Stimulated activated CD4-positive, alpha-beta T cell treated with anti-CD3 and anti-CD28 coated beads, TNF-alpha, amount 100 ng/mL, for 24 hours (primary cell): ENCODE data around the gene CPLANE1.

Source experiments
- DNase-seq, 3 experiments: peaks; one replicate each; pipeline ENCODE4 v3.0.0-alpha.2; 2020; ENCODE audit warnings: low read depth in 3 of 3

The CPLANE1 gene

DNA sequence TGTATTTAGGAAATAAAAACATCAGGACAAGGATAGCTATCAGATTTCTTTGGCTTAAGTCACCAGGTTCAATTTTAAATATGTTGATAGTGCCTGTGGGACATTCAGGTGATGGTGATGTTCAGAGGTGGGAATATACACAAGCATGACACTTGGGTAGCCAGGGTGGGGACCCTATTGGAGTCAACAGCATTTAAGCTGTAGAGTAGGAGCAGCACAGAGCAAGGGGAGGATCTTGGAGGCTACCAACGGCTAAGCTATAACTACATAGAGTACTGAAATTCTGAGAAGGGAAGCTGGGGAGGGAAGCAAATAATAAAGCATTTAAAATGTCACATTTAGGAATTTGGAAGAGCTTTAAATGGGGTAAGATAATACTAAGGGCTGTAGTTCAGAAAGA lies 177.7 kb downstream of the CPLANE1 start:
- DNase-seq, result no peak

DNA sequence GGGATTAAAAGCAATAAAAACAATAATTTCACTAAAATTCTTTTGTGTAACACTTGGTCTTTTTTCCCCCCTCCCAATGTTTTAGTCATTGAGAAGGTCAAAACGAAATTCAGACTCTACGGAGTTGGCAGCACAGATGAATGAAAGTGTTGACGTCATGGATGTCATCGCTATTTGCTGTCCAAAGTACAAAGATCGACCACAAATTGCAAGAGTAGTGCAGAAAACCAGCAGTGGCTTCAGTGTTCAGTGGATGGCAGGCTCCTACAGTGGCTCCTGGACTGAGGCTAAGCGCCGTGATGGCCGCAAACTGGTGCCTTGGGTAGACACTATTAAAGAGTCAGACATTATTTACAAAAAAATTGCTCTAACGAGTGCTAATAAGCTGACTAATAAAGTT lies 184.7 kb downstream of the CPLANE1 start:
- no peak for DNase-seq

DNA sequence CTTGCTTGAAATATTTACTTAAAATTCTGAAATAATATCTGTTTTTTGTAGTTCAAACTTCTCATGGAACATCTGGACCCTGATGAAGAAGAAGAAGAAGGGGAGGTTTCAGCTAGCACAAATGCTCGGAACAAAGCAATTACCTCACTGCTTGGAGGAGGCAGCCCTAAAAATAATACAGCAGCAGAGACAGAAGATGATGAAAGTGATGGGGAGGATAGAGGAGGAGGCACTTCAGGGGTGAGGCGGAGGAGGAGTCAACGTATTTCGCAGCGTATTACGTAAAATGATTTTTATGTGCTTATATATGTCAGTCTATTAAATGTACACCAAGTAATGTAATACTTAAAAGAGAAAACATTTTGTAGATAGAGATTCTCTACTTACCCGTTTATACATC lies 185.4 kb downstream of the CPLANE1 start:
- DNase-seq, result no peak

DNA sequence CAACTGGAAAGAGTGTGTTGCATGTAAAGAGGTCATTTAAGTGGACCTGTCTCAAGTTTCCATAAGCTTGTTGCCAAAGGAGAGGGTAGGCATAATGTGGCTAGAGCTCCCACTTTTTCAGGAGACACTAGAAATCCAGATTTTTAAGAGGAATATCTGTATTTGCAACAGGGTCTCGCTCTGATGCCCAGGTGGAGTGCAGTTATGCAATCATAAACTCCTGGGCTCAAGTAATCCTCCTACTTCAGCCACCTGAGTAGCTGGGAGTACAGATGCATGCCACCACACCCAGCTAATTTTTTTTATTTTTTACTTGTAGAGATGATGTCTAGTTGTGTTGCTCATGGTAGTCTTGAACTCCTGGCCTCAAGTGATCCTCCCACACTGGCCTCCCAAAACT lies 189.1 kb downstream of the CPLANE1 start:
- no peak for DNase-seq

DNA sequence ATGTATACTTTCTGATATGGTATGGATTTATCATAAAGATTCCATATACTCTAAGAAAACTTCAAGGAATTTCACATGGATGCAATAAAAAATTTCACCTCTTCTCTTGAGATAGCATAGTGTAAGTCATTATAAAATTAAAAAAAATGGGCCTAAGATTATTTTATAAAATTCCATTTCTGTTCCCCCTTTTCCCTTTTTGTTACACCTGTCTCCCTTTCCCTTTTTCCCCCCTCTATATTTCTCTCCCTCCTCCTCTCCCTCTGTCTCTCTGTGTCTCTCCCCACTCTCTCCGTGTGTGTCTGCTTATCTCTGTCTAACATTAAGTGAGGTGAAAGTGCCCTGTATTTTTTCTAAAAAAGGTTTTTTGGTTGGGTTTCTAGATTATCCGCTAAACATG lies 192.4 kb downstream of the CPLANE1 start:
- DNase-seq, result no peak
